Smooth muscle cell (in vitro differentiated cells): ENCODE data around the gene SLC22A2. TPM values are rescaled to one million over a fixed set of nuclear protein-coding genes. Genes with fewer than 3 reads are reported as not detected.
A peak's percentile ranks its signal among the peaks of the same experiment; 100 is the strongest.

ENCODE experiments used
- DNase-seq: peaks from one replicate; lab custom pipeline; 2025; ENCODE audit not compliant: unreplicated experiment; lab: John Stamatoyannopoulos, UW
- H2AFZ ChIP-seq: fragments of 200-600 bp; sonication (generic); 2 replicates; pipeline ENCODE4 v1.6.0; 2016; ENCODE audit warnings: antibody characterized with exemption, low read depth, mild to moderate bottlenecking
- H3F3A ChIP-seq: fragments of 200-600 bp; sonication (generic); 2 replicates; pipeline ENCODE4 v1.6.0; 2017; ENCODE audit warnings: antibody characterized with exemption, low read depth
- H3K27ac ChIP-seq: fragments of 200-600 bp; sonication (generic); 2 replicates; pipeline ENCODE4 v1.5.1; 2016; ENCODE audit warnings: low read depth, mild to moderate bottlenecking
- H3K27me3 ChIP-seq: fragments of 200-600 bp; sonication (generic); 2 replicates; pipeline ENCODE4 v1.6.1; 2016; ENCODE audit warnings: low read depth, mild to moderate bottlenecking
- H3K36me3 ChIP-seq: fragments of 200-600 bp; sonication (generic); 2 replicates; pipeline ENCODE4 v1.5.1; 2016; ENCODE audit warnings: low read depth
- H3K4me1 ChIP-seq: fragments of 200-600 bp; sonication (generic); 2 replicates; pipeline ENCODE4 v1.5.1; 2016; ENCODE audit warnings: low read depth
- H3K4me2 ChIP-seq: fragments of 200-600 bp; sonication (generic); 2 replicates; pipeline ENCODE4 v1.6.0; 2016; ENCODE audit warnings: mild to moderate bottlenecking
- H3K4me3 ChIP-seq: fragments of 200-600 bp; sonication (generic); 2 replicates; pipeline ENCODE4 v1.5.1; 2016; ENCODE audit warnings: mild to moderate bottlenecking
- H3K79me2 ChIP-seq: fragments of 200-600 bp; sonication (generic); 2 replicates; pipeline ENCODE4 v1.6.0; 2016; ENCODE audit warnings: low read depth, mild to moderate bottlenecking
- H3K9ac ChIP-seq: fragments of 200-600 bp; sonication (generic); 2 replicates; pipeline ENCODE4 v1.6.0; 2016; ENCODE audit warnings: low read depth
- H3K9me3 ChIP-seq: fragments of 200-600 bp; sonication (generic); replicated peaks from 2 replicates; pipeline ENCODE4 v1.5.1; 2016; ENCODE audit warnings: low read depth
- H4K20me1 ChIP-seq: fragments of 200-600 bp; sonication (generic); 2 replicates; pipeline ENCODE4 v1.6.0; 2016; ENCODE audit warnings: low read depth
- CTCF ChIP-seq: fragments of 200-600 bp; sonication (generic); IDR thresholded peaks from 2 replicates; pipeline ENCODE4 v1.5.1; 2017; ENCODE audit warnings: borderline replicate concordance, mild to moderate bottlenecking, antibody characterized with exemption; ENCODE audit not compliant: insufficient read depth, poor library complexity, severe bottlenecking
- WGBS: methylation state at CpG from one replicate; pipeline ENCODE4 v1.1.7; 2016; ENCODE audit warnings: low lambda C conversion rate; 5-methylcytosine and 5-hydroxymethylcytosine counted together
- polyA plus RNA-seq: library from polyadenylated mRNA; unstranded; fragments of >200 nt; fragmentation: Nextera tagmentation; extraction: Ambion mirVana; gene quantifications from 2 replicates; pipeline ENCODE4 v1.2.1, GENCODE V29; 2016
- total RNA-seq: library from RNA; depleted of rRNA; stranded (reverse); fragments of >200 nt; gene quantifications from 2 replicates; pipeline ENCODE4 v1.2.3, GENCODE V29; 2014

Gene SLC22A2
- total and polyA plus RNA-seq, 2 experiments from 2014 or later, result 3.5 to 7.0 TPM

- Histone ChIP-seq H3K9me3 (no peaks in the 10 kb centered on the region), H3F3A (peaks cover 15% of the 10 kb centered on the region), H2AFZ (peak overlapping the region; percentile 5), H3K79me2 (no peaks in the 10 kb centered on the region), H3K4me2 (peak overlapping the region; percentile 29), H4K20me1 (no peaks in the 10 kb centered on the region), H3K36me3 (no peaks in the 10 kb centered on the region), H3K9ac (peak overlapping the region; percentile 83), H3K4me3 (no peak overlapping the region), H3K27me3 (no peaks in the 10 kb centered on the region), H3K27ac (peak overlapping the region; percentile 98), H3K4me1 (peaks cover 4% of the 10 kb centered on the region)
- WGBS, result 91% methylated on average over 3 of the region's 3 CpGs
- no peak for TF ChIP-seq CTCF
- DNase-seq, result no peak
Measured at GRCh38 chr6:160224639-160225237, 33.9 kb downstream of the SLC22A2 start.

GRCh38 chr6:160222491-160222890 is 36.1 kb downstream of the SLC22A2 start:
- Histone ChIP-seq H3K4me3 (no peak overlapping the region), H4K20me1 (no peaks in the 10 kb centered on the region), H3K9me3 (no peaks in the 10 kb centered on the region), H3K36me3 (no peaks in the 10 kb centered on the region), H3K79me2 (no peaks in the 10 kb centered on the region), H2AFZ (no peak overlapping the region), H3K27me3 (no peaks in the 10 kb centered on the region), H3F3A (peaks cover 3% of the 10 kb centered on the region), H3K4me2 (no peak overlapping the region), H3K9ac (no peak overlapping the region), H3K27ac (peak overlapping the region; percentile 17), H3K4me1 (no peaks in the 10 kb centered on the region)
- TF ChIP-seq CTCF, result no peak
- no peak for DNase-seq
- WGBS, result 65% methylated on average over 4 of the region's 4 CpGs

GRCh38 chr6:160221918-160222317 is 36.7 kb downstream of the SLC22A2 start:
- Histone ChIP-seq H3F3A (peaks cover 3% of the 10 kb centered on the region), H3K9ac (no peak overlapping the region), H3K4me3 (no peak overlapping the region), H3K27me3 (no peaks in the 10 kb centered on the region), H2AFZ (no peak overlapping the region), H4K20me1 (no peaks in the 10 kb centered on the region), H3K4me1 (no peaks in the 10 kb centered on the region), H3K9me3 (no peaks in the 10 kb centered on the region), H3K4me2 (no peak overlapping the region), H3K36me3 (no peaks in the 10 kb centered on the region), H3K27ac (no peak overlapping the region), H3K79me2 (no peaks in the 10 kb centered on the region)
- DNase-seq, result no peak
- WGBS, result 100% methylated on average over 1 of the region's 1 CpG
- TF ChIP-seq CTCF, result no peak

- Histone ChIP-seq H3K9ac (no peak overlapping the region), H2AFZ (no peak overlapping the region), H3F3A (peaks cover 3% of the 10 kb centered on the region), H3K36me3 (no peaks in the 10 kb centered on the region), H3K4me3 (no peak overlapping the region), H3K9me3 (no peaks in the 10 kb centered on the region), H3K27me3 (no peaks in the 10 kb centered on the region), H4K20me1 (no peaks in the 10 kb centered on the region), H3K4me1 (no peaks in the 10 kb centered on the region), H3K4me2 (no peak overlapping the region), H3K79me2 (no peaks in the 10 kb centered on the region), H3K27ac (no peak overlapping the region)
- 60% methylated on average over 3 of the region's 3 CpGs for WGBS
- no peak for TF ChIP-seq CTCF
- no peak for DNase-seq
Measured at GRCh38 chr6:160221423-160221822, 37.2 kb downstream of the SLC22A2 start.
